Lung (tissue), 12 donors: ENCODE data around the gene CENPV. TPM values are rescaled to one million over a fixed set of nuclear protein-coding genes. Genes with fewer than 3 reads are reported as not detected.
A peak's percentile ranks its signal among the peaks of the same experiment; 100 is the strongest.

Source experiments
- ATAC-seq: fragments of 200-7000 bp; cut with Tn5 transposase; one replicate; pipeline ENCODE4 v1.9.1; 2020; ENCODE audit warnings: moderate number of reproducible peaks; ENCODE audit not compliant: insufficient read depth, low FRiP score
- DNase-seq, 3 donors: peaks; one replicate each; pipeline ENCODE4 v3.0.0-alpha.2; 2013 to 2017
- H3K27ac ChIP-seq, 2 donors: one replicate each; pipeline ENCODE4 v1.5.1; 2013; ENCODE audit warnings: mild to moderate bottlenecking in 2 of 2, moderate library complexity in 2 of 2, control low read depth in 1 of 2, inconsistent platforms in 1 of 2, low read depth in 1 of 2, low read length in 1 of 2
- H3K27me3 ChIP-seq, 3 donors: one replicate each; pipeline ENCODE4 v1.5.1; 2013; ENCODE audit warnings: low read length in 2 of 3; ENCODE audit not compliant: control insufficient read depth in 3 of 3, insufficient read depth in 3 of 3
- H3K36me3 ChIP-seq, 4 donors: one replicate each; pipeline ENCODE4 v1.5.1; 2013; ENCODE audit warnings: low read length in 4 of 4, mild to moderate bottlenecking in 1 of 4, moderate library complexity in 1 of 4; ENCODE audit not compliant: control insufficient read depth in 4 of 4, insufficient read depth in 4 of 4
- H3K4me1 ChIP-seq, 5 donors: one replicate each; pipeline ENCODE4 v1.5.1; 2013; ENCODE audit warnings: low read length in 5 of 5, mild to moderate bottlenecking in 2 of 5, moderate library complexity in 1 of 5; ENCODE audit not compliant: control insufficient read depth in 5 of 5, insufficient read depth in 5 of 5
- H3K4me3 ChIP-seq: one replicate; pipeline ENCODE4 v1.5.1; 2013; ENCODE audit warnings: mild to moderate bottlenecking, control low read depth, moderate library complexity
- H3K9ac ChIP-seq, 2 donors: one replicate each; pipeline ENCODE4 v1.5.1; 2013; ENCODE audit warnings: low read length in 2 of 2, control low read depth in 1 of 2; ENCODE audit not compliant: insufficient read depth in 1 of 2
- H3K9me3 ChIP-seq, 4 donors: one replicate each; pipeline ENCODE4 v1.5.1; 2013; ENCODE audit warnings: low read length in 3 of 4, mild to moderate bottlenecking in 1 of 4, moderate library complexity in 1 of 4; ENCODE audit not compliant: control insufficient read depth in 4 of 4, insufficient read depth in 3 of 4
- WGBS, 2 donors: extraction: QIAGEN DNeasy Blood & Tissue Kit; methylation state at CpG; one replicate each; pipeline ENCODE4 v1.1.7; 2013; 5-methylcytosine and 5-hydroxymethylcytosine counted together
- polyA plus RNA-seq, 2 donors: library from polyadenylated mRNA; stranded (reverse); fragments of 200-250 nt; gene quantifications; one replicate each; pipeline ENCODE4 v1.2.1, GENCODE V29; 2013
- total RNA-seq, 2 donors: library from RNA; depleted of rRNA in 1 of 2; stranded (reverse); fragments of >200 nt in 1 of 2; gene quantifications; one replicate each; pipeline ENCODE4 v1.2.1, GENCODE V29; 2014 to 2021
- TF ChIP-seq, protein P1 (sequence below): IDR thresholded peaks from 2 replicates; pipeline ENCODE4 v1.5.1; 2012; ENCODE audit warnings: mild to moderate bottlenecking; ENCODE audit errors: control extremely low read depth, extremely low read depth
- donor health status: control.
- donor health status: control.
- donor health status: Bipolar disorder and iron deficiency.
- donor health status: healthy.
- donor health status: DM: yes; HTN: yes; CAD: no.

Gene CENPV
- total and polyA plus RNA-seq, 4 donors = 10.1 to 16.8 (median 14.5) TPM

DNA sequence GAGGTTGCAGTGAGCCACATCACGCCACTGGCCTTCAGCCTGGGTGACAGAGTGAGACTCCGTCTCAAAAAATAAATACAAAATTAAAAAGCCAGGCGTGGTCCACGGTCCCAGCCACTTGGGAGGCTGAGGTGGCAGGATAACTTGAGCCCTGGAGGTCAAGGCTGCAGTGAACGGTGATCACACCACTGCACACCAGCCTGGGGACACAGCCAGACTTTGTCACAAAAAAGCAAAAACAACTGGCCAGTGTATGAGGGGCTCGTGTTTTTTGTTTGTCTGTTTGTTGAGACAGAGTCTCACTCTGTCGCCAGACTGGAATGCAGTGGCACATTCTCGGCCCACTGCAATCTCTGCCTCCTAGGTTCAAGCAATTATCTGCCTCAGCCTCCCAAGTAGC lies 26.4 kb upstream of the CENPV start:
- no peak for ATAC-seq
- no peaks in the 10 kb centered on the region for H3K27me3 ChIP-seq
- TF ChIP-seq, protein P1, sequence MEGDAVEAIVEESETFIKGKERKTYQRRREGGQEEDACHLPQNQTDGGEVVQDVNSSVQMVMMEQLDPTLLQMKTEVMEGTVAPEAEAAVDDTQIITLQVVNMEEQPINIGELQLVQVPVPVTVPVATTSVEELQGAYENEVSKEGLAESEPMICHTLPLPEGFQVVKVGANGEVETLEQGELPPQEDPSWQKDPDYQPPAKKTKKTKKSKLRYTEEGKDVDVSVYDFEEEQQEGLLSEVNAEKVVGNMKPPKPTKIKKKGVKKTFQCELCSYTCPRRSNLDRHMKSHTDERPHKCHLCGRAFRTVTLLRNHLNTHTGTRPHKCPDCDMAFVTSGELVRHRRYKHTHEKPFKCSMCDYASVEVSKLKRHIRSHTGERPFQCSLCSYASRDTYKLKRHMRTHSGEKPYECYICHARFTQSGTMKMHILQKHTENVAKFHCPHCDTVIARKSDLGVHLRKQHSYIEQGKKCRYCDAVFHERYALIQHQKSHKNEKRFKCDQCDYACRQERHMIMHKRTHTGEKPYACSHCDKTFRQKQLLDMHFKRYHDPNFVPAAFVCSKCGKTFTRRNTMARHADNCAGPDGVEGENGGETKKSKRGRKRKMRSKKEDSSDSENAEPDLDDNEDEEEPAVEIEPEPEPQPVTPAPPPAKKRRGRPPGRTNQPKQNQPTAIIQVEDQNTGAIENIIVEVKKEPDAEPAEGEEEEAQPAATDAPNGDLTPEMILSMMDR = no peak
- H3K36me3 ChIP-seq = peaks cover 1 to 23% (median 10%) of the 10 kb centered on the region in 4 donors
- peaks cover 1 to 32% (median 13%) of the 10 kb centered on the region in 5 donors for H3K4me1 ChIP-seq
- 86 to 92% methylated on average over 8 of the region's 8 CpGs for WGBS, 2 donors
- peak in 1 of 3 donors; percentile 21 for DNase-seq
- H3K4me3 ChIP-seq = no peak overlapping the region
- no peak overlapping the region for H3K9ac ChIP-seq
- no peaks in the 10 kb centered on the region for H3K9me3 ChIP-seq
- H3K27ac ChIP-seq = peak overlapping the region in 1 of 2 donors; percentile 65

DNA sequence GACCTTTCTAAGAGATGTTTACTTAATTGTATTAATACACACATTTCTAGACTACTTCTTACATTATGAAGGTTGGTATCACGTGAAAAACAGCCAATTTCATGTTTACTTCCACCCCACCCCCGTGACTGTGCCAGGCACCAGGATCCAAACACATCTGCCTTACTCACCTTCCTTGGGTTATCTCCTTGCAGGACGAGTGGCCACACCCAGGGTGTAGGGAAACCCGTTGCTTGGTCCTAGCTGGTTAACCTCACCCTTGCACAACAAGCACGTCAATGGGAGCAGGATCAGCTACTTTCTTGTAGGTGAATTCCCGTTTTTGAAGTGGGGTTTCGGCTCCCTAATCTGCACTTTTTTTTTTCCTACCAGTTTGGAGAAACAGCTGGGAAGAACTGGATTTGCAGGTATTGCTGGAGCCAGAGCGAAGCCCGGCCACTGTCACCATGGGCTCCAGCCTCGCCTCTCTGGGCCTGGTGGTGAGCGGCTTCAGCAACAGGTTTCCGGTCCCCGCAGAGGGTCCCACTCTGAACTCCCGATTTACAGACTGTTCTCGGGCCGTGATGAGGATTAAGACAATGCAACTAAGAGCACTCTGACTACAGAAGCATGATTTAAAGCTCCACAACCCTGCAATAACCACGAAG lies 25.5 kb upstream of the CENPV start:
- DNase-seq (peak in 1 of 3 donors; percentile 43), ATAC-seq (no peak)
- Histone ChIP-seq H3K4me1 (peaks cover 1 to 25% (median 16%) of the 10 kb centered on the region in 5 donors), H3K27ac (peak overlapping the region in 1 of 2 donors; percentile 58), H3K9ac (no peak overlapping the region), H3K9me3 (no peaks in the 10 kb centered on the region), H3K36me3 (peaks cover 1 to 17% (median 8%) of the 10 kb centered on the region in 4 donors), H3K27me3 (no peaks in the 10 kb centered on the region), H3K4me3 (no peak overlapping the region)
- TF ChIP-seq, protein P1 = no peak
- 63 to 71% methylated on average over 17 of the region's 17 CpGs for WGBS, 2 donors

DNA sequence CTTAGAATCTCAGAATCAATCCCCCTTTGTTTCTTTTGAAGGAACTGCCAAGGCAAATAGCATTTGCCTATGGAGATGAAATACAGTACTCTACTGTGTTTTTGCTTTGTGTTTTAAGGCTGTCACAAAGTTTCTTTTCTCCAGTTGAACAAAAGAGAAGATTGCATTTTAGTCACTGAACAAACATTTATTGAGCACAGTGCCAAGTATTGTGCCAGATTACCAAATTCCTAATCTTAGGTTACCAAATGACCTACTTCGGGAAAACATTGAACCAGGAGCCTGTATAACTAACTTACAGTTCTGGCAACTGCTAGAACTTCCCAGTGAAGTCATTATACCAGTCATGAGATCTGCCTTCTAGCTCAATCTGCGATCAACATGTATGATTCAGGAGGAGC lies 24.7 kb upstream of the CENPV start:
- Histone ChIP-seq H3K4me3 (no peak overlapping the region), H3K4me1 (peaks cover 0 to 17% (median 8%) of the 10 kb centered on the region in 5 donors), H3K27me3 (no peaks in the 10 kb centered on the region), H3K9ac (no peak overlapping the region), H3K36me3 (peaks cover 0 to 9% (median 3%) of the 10 kb centered on the region in 4 donors), H3K27ac (no peak overlapping the region), H3K9me3 (no peaks in the 10 kb centered on the region)
- DNase-seq (peak in 2 of 3 donors; percentile 56 to 61), ATAC-seq (no peak)
- 61 to 78% methylated on average over 2 of the region's 2 CpGs for WGBS, 2 donors
- TF ChIP-seq, protein P1 = no peak
